Muscle layer of duodenum (tissue), 2 donors: Measurements from ENCODE around the gene PDGFRA.

Source experiments
- H3K27ac ChIP-seq: one replicate; pipeline ENCODE4 v1.7.0; 2013; ENCODE audit warnings: mild to moderate bottlenecking, low read length
- H3K27me3 ChIP-seq: one replicate; pipeline ENCODE4 v1.7.0; 2013; ENCODE audit warnings: low read depth, mild to moderate bottlenecking, control low read depth, low read length
- H3K36me3 ChIP-seq, 2 donors: one replicate each; pipeline ENCODE4 v1.7.0; 2013; ENCODE audit warnings: low read length in 2 of 2, control low read depth in 1 of 2, mild to moderate bottlenecking in 1 of 2; ENCODE audit not compliant: insufficient read depth in 2 of 2, control insufficient read depth in 1 of 2
- H3K4me1 ChIP-seq, 2 donors: one replicate each; pipeline ENCODE4 v1.7.0; 2013; ENCODE audit warnings: low read length in 2 of 2, mild to moderate bottlenecking in 2 of 2, control low read depth in 1 of 2, moderate library complexity in 1 of 2; ENCODE audit not compliant: insufficient read depth in 2 of 2, control insufficient read depth in 1 of 2
- H3K4me3 ChIP-seq, 2 donors: one replicate each; pipeline ENCODE4 v1.7.0; 2013; ENCODE audit warnings: low read length in 2 of 2, low read depth in 1 of 2, mild to moderate bottlenecking in 1 of 2
- H3K9me3 ChIP-seq, 2 donors: one replicate each; pipeline ENCODE4 v1.7.0; 2013; ENCODE audit warnings: low read length in 2 of 2, control low read depth in 1 of 2, mild to moderate bottlenecking in 1 of 2; ENCODE audit not compliant: control insufficient read depth in 1 of 2
- donor health status: healthy.

The PDGFRA gene

GRCh38 chr4:54228961-54229501, at the start of gene PDGFRA:
TSS of gene PDGFRA (plus strand) at chr4:54229293. CDS start at chr4:54258769, 29,476 bp downstream.
- Histone ChIP-seq H3K36me3 (peaks cover 0 to 4% of the 10 kb centered on the region in 2 donors), H3K27ac (peak within 1 kb of the TSS; percentile 65), H3K4me1 (peaks cover 0 to 62% of the 10 kb centered on the region in 2 donors), H3K9me3 (no peaks in the 10 kb centered on the region), H3K4me3 (peak within 1 kb of the TSS; percentile 65 to 67), H3K27me3 (peaks cover 76% of the 10 kb centered on the region)

GRCh38 chr4:54184581-54184980, 44.5 kb upstream of the PDGFRA start:
- no peak overlapping the region for H3K4me3 ChIP-seq
- H3K4me1 ChIP-seq, result no peaks in the 10 kb centered on the region
- H3K9me3 ChIP-seq, result no peaks in the 10 kb centered on the region
- no peak overlapping the region for H3K27ac ChIP-seq
- H3K27me3 ChIP-seq, result no peaks in the 10 kb centered on the region
- no peaks in the 10 kb centered on the region for H3K36me3 ChIP-seq

GRCh38 chr4:54185044-54185780, 43.9 kb upstream of the PDGFRA start:
- Histone ChIP-seq H3K27me3 (no peaks in the 10 kb centered on the region), H3K9me3 (no peaks in the 10 kb centered on the region), H3K36me3 (no peaks in the 10 kb centered on the region), H3K4me3 (no peak overlapping the region), H3K4me1 (no peaks in the 10 kb centered on the region), H3K27ac (no peak overlapping the region)

- no peak overlapping the region for H3K4me3 ChIP-seq
- no peaks in the 10 kb centered on the region for H3K4me1 ChIP-seq
- no peaks in the 10 kb centered on the region for H3K36me3 ChIP-seq
Measured at GRCh38 chr4:54185866-54186265, 43.2 kb upstream of the PDGFRA start.

GRCh38 chr4:54186371-54186770, 42.7 kb upstream of the PDGFRA start:
- Histone ChIP-seq H3K4me3 (no peak overlapping the region), H3K27ac (no peak overlapping the region), H3K9me3 (no peaks in the 10 kb centered on the region), H3K27me3 (no peaks in the 10 kb centered on the region), H3K36me3 (no peaks in the 10 kb centered on the region), H3K4me1 (no peaks in the 10 kb centered on the region)

More at GRCh38 chr4:54185866-54186265, 43.2 kb upstream of the PDGFRA start:
- H3K9me3 ChIP-seq, result no peaks in the 10 kb centered on the region
- H3K27me3 ChIP-seq, result no peaks in the 10 kb centered on the region
- H3K27ac ChIP-seq, result no peak overlapping the region

GRCh38 chr4:54187148-54187547, 41.9 kb upstream of the PDGFRA start:
- H3K27me3 ChIP-seq, result no peaks in the 10 kb centered on the region
- no peaks in the 10 kb centered on the region for H3K9me3 ChIP-seq
- H3K27ac ChIP-seq, result no peak overlapping the region
- H3K36me3 ChIP-seq, result no peaks in the 10 kb centered on the region
- no peaks in the 10 kb centered on the region for H3K4me1 ChIP-seq
- H3K4me3 ChIP-seq, result no peak overlapping the region

GRCh38 chr4:54189140-54189539, 40.0 kb upstream of the PDGFRA start:
- H3K9me3 ChIP-seq, result no peaks in the 10 kb centered on the region
- no peaks in the 10 kb centered on the region for H3K36me3 ChIP-seq
- no peaks in the 10 kb centered on the region for H3K4me1 ChIP-seq
- no peaks in the 10 kb centered on the region for H3K27me3 ChIP-seq
- no peak overlapping the region for H3K27ac ChIP-seq
- H3K4me3 ChIP-seq, result no peak overlapping the region

- no peak overlapping the region for H3K27ac ChIP-seq
- H3K27me3 ChIP-seq, result no peaks in the 10 kb centered on the region
- no peaks in the 10 kb centered on the region for H3K36me3 ChIP-seq
- peaks cover 4 to 7% of the 10 kb centered on the region in 2 donors for H3K4me1 ChIP-seq
- no peak overlapping the region for H3K4me3 ChIP-seq
- no peaks in the 10 kb centered on the region for H3K9me3 ChIP-seq
Measured at GRCh38 chr4:54192811-54193210, 36.3 kb upstream of the PDGFRA start.

- peaks cover 0 to 6% of the 10 kb centered on the region in 2 donors for H3K9me3 ChIP-seq
- H3K4me3 ChIP-seq, result no peak overlapping the region
- H3K27me3 ChIP-seq, result no peaks in the 10 kb centered on the region
Measured at GRCh38 chr4:54197926-54198325, 31.2 kb upstream of the PDGFRA start.

GRCh38 chr4:54199919-54200318, 29.2 kb upstream of the PDGFRA start:
- no peak overlapping the region for H3K4me3 ChIP-seq
- peaks cover 4 to 13% of the 10 kb centered on the region in 2 donors for H3K4me1 ChIP-seq
- no peaks in the 10 kb centered on the region for H3K36me3 ChIP-seq
- peaks cover 0 to 6% of the 10 kb centered on the region in 2 donors for H3K9me3 ChIP-seq
- H3K27me3 ChIP-seq, result no peaks in the 10 kb centered on the region
- H3K27ac ChIP-seq, result no peak overlapping the region

More at GRCh38 chr4:54197926-54198325, 31.2 kb upstream of the PDGFRA start:
- Histone ChIP-seq H3K4me1 (peaks cover 4 to 13% of the 10 kb centered on the region in 2 donors), H3K36me3 (no peaks in the 10 kb centered on the region), H3K27ac (no peak overlapping the region)

GRCh38 chr4:54209617-54210016, 19.5 kb upstream of the PDGFRA start:
- Histone ChIP-seq H3K27me3 (no peaks in the 10 kb centered on the region), H3K4me3 (no peak overlapping the region), H3K27ac (no peak overlapping the region), H3K9me3 (no peaks in the 10 kb centered on the region), H3K36me3 (no peaks in the 10 kb centered on the region), H3K4me1 (no peaks in the 10 kb centered on the region)
